HG03378 (cell line): ENCODE measurements around the gene CCDC192.
"Not testable (repeated sequence)": the region's sequence is repeated elsewhere in the genome, so short reads cannot be mapped to it uniquely, and the experiment has no call there.

ENCODE experiments used
- ATAC-seq: cut with Tn5 transposase; IDR thresholded peaks from one replicate; pipeline ENCODE4 v1.9.1; 2021; ENCODE audit warnings: mild to moderate bottlenecking, moderate library complexity; ENCODE audit not compliant: unreplicated experiment

The CCDC192 gene, protein sequence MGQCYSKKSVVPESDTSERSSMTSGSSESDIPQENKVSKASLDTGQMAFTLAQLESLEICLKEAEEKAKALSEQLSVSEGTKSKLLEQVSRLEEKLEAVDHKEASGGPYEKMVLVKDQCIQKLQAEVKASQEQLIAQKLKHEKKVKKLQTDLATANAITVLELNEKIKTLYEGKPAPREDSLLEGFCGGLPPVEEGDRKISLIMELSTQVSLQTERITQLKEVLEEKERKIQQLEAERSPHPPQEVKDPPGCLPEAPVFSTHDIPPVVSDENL

GRCh38 chr5:127702926-127703561 lies at the start of gene CCDC192:
CCDC192 (plus strand) TSS chr5:127703391; CDS start chr5:127703446, 55 bp downstream.
- ATAC-seq, result no peak

GRCh38 chr5:127656825-127657224 lies 46.4 kb upstream of the CCDC192 start:
- ATAC-seq, result no peak

- no peak for ATAC-seq
Observed at GRCh38 chr5:127660047-127660733, 43.0 kb upstream of the CCDC192 start.

- ATAC-seq, result no peak
Observed at GRCh38 chr5:127664093-127664492, 39.1 kb upstream of the CCDC192 start.

DNA sequence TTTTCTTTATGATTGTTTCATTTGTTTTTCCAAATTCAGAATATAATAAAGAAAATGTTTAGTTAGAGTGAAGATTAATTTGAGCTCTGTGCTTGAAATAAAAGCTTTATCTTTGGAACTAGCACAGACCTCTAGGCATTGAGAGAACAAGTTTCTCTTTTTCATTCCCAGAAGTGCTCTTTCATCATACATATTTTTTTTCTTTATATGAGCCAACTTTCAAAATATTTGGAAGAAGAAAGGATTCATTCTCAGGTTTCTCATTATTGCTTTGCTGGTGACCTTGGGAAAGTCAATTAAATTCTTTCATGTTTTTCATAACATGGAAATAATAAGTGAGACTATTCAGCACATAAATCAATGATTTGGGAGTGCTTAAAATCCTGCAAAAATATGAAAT lies 37.5 kb upstream of the CCDC192 start:
- no peak for ATAC-seq

DNA sequence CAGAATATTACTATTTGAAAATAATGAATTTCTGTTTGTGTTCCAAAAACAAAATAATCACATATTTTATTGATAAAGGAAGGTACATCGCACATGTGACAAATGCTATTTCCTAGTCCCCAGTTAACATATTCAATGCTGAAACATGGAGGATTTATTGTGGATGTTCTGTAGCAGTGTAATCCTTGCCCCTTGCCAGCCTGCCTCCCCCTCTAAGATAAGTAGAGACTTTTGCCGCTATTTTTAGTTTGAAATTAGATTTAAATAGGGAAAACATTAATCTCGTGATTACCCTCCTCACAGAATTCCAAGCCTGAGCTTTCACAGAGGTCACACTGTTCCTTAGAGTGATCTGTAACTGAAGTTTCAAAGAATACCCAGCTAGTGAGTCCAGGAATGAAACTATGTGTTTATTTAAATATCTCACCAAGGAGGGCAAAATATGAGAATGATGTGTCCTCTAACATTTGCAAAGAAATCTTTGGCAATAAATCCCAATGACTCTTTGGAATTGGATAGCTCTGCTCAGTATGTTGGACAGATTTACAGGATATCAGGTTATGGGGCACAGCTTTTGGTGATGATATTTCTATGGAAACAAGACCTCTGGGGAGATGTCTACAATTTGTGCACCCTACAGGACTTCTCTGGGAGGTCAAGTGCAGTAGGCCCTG lies 37.0 kb upstream of the CCDC192 start:
- ATAC-seq, result no peak

DNA sequence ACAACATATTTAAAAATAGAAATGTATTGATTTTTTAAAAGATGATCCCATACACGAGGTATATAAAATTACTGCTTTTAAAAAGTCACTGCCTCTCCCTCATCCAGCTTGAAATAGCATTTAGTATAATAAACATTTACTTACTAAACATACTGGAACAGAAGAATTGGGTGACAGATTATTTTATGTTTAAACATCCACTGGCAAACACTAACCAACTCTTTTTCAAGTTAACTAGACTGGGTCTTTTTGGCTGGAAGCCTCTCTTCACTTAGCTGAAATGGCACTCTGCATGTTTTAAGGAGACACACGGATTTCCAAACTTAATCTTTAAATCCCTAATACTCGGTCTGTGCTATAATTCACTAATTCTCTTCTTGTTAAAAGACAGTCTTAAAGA lies 35.3 kb upstream of the CCDC192 start:
- no peak for ATAC-seq

DNA sequence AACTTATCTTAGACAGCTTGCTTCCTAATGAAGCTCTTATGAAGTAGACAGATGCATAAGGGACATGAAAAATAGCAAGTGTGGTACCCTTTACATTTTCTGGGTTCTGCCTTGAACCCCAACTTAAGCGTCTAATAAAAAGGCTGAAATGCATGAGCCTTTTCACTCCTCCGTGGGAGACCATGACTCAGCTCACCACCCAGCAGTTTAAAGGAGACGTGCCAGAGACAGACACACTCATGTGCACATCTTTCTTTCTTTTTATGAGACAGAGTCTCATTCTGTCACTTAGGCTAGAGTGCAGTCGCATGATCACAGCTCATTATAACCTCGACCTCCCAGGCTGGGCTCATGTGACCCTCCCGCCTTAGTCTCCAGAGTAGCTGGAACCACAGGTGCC lies 32.0 kb upstream of the CCDC192 start:
- ATAC-seq, result no peak

- no peak for ATAC-seq
Observed at GRCh38 chr5:127673117-127673800, 29.9 kb upstream of the CCDC192 start.

- ATAC-seq, result not testable (repeated sequence)
Observed at GRCh38 chr5:127676951-127677350, 26.2 kb upstream of the CCDC192 start.

GRCh38 chr5:127679691-127680330 lies 23.4 kb upstream of the CCDC192 start:
- not testable (repeated sequence) for ATAC-seq

- ATAC-seq, result no peak
Observed at GRCh38 chr5:127680595-127680994, 22.6 kb upstream of the CCDC192 start.

DNA sequence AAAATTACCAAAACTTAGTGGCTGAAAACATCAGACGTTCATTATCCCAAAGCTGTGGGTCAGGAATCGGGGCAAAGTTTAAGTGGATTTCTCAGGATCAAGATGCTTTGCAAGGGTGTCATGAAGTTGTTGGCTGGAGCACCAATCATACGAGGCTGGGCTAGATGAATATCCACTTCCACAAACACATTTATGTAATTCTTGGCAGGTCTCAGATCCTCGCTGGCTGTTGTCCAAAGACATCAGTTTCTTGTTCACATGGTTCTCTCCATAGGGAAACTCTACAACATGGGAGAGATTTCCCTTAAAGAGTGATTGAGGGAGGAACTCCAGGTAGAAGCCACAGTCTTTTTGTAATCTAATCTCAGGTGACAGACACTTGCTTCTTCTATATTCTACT lies 20.2 kb upstream of the CCDC192 start:
- ATAC-seq, result no peak

GRCh38 chr5:127684726-127685467 lies 18.3 kb upstream of the CCDC192 start:
- no peak for ATAC-seq

DNA sequence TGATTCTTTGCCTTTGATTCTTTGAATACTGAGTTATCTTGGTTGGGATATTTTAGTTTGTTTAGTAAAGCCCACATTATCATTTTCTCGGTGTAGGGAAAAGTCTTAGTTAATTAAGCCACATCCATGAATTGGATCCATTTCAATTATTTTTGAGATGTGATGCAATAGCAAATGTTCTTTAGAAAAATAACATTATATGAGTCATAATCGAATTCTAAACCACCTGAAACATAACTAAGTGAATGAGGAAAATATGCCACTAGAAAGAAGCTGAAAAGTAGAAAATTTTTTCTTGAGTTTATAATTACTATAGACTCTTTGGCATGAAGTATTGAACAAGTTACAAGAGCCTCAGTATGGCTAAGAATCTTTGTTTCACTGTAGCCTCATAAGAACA lies 17.5 kb upstream of the CCDC192 start:
- no peak for ATAC-seq

DNA sequence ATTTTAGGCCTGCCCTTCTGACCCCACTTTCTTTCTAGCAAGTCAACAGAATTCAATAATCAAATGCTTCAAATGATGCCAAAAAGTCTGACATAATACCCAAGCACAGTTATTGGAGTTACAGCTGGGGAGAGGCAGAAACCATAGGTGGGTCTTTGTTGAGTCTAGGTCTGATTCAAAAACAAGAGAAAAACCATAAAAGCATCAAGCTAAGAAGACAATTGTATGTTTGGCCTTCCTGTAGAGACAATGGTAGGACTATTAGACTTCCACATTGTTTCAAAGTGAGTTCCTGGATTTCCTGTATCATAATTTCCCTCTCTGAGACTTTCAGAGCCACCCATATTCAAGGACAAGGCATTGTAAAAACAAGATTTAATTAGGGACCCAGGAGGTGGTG lies 16.8 kb upstream of the CCDC192 start:
- no peak for ATAC-seq

DNA sequence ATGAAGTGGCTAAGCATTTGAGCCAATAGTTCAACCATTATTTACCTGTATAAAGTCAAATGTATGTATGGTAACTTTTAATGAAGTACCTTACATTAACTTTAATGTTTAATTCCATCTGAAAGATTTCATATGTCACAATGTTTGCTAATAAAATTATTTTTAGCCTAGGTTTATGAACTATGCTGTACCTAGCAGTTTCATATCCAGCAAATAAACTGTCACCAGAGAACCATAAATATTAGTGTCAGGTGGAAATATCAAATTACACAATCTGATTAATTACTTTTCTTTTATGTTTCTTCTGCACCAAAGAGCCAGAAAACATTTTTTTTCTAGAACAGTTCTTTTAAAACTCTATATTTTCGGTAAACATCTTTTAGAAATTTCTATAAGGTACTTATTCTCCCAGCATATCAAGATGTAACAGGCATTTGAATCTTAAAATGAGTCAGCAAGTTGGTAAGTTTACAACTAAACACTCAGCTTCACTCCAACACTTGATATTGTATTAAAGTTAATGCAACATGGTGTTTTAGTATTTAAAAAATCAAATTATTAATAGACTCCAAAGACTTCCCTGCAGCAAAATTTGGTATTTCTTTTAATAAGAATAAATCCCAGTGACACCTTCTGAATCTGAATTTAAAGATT lies 8.5 kb upstream of the CCDC192 start:
- no peak for ATAC-seq

GRCh38 chr5:127695346-127695745 lies 7.8 kb upstream of the CCDC192 start:
- ATAC-seq, result no peak

GRCh38 chr5:127696683-127697082 lies 6.5 kb upstream of the CCDC192 start:
- ATAC-seq, result no peak
